ENCODE data around the gene PRKCB.

DNA sequence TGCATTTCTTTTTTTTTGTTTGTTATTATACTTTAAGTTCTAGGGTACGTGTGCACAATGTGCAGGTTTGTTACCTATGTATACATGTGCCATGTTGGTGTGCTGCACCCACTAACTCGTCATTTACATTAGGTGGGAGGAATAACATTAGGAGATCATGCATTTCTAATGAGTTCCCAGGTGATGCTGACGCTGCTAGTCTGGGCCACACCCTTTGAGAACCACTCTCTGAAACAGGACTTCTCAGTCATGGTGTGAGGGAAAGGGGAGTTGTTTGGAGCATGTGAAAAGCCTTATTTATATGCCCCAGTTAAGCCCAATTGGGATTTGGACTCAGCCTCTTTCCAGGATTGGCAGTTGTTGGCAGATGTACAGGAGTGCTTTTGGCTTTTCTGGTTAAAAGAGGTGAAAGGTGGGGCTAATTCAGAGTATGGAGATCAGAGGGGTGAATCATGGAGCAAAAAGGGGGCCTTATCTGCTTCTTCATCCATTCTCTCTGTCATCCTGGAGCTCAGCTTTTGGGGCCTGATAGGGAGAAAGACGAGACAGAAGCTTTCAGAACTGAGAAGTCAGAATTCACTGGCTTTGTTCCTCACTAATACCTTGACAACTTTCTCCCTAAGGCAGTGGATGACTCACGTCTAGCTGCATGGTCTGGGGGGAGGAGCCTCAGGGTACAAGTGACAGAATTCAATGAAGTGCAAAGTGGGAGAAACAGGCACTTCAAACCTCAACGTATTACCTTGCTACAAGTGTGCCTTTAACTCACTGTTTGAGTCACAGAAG is 240.3 kb downstream of the PRKCB start:
- TF ChIP-seq, protein P1, sequence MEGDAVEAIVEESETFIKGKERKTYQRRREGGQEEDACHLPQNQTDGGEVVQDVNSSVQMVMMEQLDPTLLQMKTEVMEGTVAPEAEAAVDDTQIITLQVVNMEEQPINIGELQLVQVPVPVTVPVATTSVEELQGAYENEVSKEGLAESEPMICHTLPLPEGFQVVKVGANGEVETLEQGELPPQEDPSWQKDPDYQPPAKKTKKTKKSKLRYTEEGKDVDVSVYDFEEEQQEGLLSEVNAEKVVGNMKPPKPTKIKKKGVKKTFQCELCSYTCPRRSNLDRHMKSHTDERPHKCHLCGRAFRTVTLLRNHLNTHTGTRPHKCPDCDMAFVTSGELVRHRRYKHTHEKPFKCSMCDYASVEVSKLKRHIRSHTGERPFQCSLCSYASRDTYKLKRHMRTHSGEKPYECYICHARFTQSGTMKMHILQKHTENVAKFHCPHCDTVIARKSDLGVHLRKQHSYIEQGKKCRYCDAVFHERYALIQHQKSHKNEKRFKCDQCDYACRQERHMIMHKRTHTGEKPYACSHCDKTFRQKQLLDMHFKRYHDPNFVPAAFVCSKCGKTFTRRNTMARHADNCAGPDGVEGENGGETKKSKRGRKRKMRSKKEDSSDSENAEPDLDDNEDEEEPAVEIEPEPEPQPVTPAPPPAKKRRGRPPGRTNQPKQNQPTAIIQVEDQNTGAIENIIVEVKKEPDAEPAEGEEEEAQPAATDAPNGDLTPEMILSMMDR (optimal IDR thresholded peaks at IDR 0.05 in 1 of 3, IDR thresholded peaks at IDR 0.05 in 1 of 3, conservative IDR thresholded peaks at IDR 0.05 in 1 of 3; ENCODE audit: extremely low read depth in 1 of 3, insufficient read depth in 2 of 3, low read length in 3 of 3) = no peak
- TF ChIP-seq EZH2 (IDR thresholded peaks at IDR 0.05; ENCODE audit: low read length) = no peak

All from keratinocyte (primary cell).